GM21576 (cell line): ENCODE measurements around the gene SVBP.

ENCODE experiments used
- ATAC-seq: cut with Tn5 transposase; IDR thresholded peaks from one replicate; pipeline ENCODE4 v1.9.1; 2021; ENCODE audit warnings: mild to moderate bottlenecking, moderate library complexity; ENCODE audit not compliant: unreplicated experiment

Gene SVBP

DNA sequence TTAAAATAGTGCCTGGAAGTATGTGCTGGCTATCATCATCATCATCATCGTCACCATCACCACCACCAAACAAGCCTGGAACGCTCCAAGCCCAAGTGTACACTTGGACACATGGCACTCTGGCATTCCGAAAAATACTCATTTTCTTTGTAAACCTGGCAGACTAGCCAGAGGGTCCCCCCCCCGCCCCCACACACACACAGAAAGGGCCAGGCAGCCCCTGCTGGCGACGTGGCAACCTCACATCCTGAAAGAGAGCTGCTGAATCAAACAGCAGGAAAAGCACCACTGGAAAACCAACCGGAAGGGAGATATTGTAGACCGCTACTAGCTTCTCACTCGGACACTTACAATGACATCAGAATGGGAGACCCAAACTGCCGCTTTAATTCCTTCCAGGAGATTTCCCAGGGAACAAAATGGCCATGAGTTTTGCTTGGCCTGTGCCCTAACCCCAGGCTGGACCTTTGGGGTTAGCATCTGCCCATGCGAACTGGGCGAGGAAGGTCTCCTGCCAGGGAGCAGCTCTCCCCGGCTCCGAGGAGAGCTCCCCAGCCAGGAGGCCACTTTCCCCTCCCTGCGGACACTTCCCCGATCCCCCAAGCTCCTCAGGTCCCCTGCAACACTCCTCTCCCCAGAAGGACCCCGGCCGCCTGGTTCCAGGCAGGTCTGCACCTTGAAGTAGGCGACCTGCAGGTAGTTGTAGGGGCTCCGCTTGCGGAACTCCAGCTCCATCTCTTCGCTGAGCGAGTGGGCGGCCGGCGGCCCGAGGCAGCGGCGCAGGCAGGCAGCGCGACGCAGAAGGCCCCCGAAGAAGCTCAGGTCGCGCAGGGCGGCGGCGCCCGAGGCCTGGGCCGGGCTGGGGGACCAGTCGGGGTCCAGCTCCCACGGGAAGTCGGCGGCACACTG lies 51.1 kb downstream of the SVBP start:
- ATAC-seq = no peak

DNA sequence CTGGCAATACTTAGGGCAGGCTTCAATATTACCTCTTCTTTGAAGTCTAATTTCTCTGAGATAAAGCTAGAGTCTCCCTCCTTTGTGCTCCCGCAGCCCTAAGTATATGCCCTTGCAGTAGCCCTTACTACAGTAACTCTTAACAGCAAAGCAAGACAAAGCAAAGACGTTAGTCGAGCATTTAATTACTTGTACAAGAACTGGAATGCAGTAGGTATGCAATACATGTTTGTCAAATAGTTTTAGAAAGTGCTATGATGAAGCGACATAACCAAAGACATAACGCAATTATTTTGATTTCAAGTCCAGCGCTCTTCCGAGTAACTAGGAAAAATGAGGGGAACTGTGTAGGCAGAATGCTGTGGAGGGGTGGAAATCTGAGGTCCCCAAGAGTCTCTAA lies 51.9 kb downstream of the SVBP start:
- ATAC-seq = no peak

DNA sequence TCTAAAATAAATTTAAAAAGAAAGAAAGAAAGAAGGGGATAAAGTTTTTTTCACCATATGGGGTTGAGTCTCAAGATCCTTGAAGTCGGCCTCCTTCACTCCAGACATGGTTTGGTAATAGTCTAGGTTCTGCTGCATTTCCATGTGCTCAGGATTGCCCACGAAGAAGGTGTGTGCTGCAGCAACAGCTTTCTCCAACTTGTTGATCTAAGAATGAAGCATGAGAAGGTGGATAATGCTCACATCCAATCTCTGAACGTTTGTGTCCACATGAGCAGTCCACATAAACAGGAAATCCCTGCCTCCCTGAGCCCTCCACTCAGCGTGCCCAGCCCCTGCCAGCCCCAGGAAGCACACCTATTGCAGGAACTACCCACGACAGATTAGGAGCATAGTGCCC lies 54.9 kb downstream of the SVBP start:
- no peak for ATAC-seq

DNA sequence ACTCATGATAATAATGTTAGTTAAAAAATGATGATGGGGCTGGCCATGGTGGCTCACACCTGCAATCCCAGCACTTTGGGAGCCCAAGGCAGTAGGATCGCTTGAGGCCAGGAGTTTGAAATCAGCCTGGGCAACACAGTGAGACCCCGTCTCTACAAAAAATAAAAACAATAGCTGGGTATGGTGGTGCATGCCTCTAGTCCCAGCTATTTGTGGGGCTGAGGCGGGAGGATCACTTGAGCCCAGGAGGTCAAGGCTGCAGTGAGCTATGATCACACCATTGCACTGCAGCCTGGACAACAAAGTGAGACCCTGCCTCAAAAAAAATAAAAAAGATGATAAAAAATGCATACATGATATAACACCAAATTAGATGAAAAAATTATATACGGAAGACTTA lies 55.6 kb downstream of the SVBP start:
- no peak for ATAC-seq

DNA sequence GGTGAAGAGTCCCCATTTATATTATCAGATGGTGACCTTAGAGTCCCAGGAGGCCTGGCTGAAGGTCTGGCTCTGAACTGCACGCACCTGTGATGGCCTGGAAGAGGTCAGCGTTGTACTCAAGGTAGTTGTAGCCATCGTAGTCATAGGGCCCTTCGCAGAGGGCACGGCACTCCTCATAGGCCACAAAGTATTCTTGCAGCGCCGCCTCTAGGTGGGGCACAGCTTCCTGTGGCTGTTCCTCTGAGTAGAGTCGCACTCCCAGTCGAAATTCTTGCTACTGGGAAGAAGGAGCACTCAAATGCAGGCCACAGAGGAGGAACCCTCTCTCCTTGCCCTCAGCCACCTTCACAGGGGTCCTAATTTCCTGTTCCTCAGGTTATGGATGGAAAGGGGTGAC lies 58.1 kb downstream of the SVBP start:
- no peak for ATAC-seq

DNA sequence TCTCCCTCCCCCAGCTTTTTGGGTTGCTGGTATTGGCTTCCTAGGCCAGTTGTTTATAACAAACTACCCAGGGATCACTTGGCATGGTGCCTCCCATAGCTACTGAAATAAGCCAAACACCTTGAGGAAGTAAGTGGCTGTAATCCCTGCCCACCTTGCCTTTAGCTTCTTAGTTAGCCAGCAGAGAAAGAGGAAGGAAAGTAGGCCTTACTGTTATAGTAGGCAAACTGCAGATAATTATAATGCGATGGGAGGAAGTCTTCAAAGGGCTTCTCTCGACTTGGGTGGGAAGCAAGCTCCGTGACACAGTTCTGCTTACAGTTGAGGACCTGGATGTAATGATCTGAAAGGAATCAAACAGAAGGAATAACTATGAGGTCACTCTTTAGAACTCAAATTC lies 58.6 kb downstream of the SVBP start:
- no peak for ATAC-seq

DNA sequence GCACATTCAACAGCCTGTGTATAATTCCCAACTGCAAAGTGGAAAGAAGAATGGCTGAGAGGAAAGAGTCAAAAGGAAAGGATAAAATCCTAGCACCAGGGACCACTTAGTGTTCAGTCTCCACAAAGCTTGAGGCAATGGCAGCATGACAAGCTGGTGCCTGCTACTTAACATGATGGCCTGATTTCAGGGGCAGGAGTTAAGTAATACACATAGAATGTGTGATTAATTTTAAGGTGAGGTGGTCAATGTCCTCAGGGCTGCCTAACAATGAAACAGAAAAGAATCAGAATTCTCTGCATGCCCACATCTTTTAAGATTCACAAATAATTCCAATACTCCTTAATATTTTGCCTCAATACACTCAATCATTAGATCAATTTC lies 59.3 kb downstream of the SVBP start:
- no peak for ATAC-seq
